Activated T-helper 1 cell treated with anti-CD3 and anti-CD28 coated beads, Interleukin-12 subunit alpha, Interleukin-12 subunit beta, Interleukin-2, Interleukin-4 antibody, amounts not matched to agents 30 ng/mL and 10 ng/mL and 1 ng/mL, durations not matched to agents 14 hours and 24 hours and 36 hours (primary cell): ENCODE results near the gene PRSS33. TPM values are rescaled to one million over a fixed set of nuclear protein-coding genes. Genes with fewer than 3 reads are reported as not detected.
A peak's percentile ranks its signal among the peaks of the same experiment; 100 is the strongest.

Source experiments
- DNase-seq: peaks from one replicate; pipeline ENCODE4 v3.0.0; 2021; ENCODE audit warnings: low spot score
- H3K27ac Mint-ChIP-seq: one replicate; pipeline ENCODE4 v1.8.0; 2021; ENCODE audit warnings: mild to moderate bottlenecking, mixed read lengths
- H3K27me3 Mint-ChIP-seq: one replicate; pipeline ENCODE4 v1.8.0; 2022; ENCODE audit warnings: mild to moderate bottlenecking, moderate library complexity, mixed read lengths; ENCODE audit not compliant: insufficient read depth
- H3K36me3 Mint-ChIP-seq: one replicate; pipeline ENCODE4 v1.8.0; 2021; ENCODE audit warnings: low read depth, mixed read lengths
- H3K4me1 Mint-ChIP-seq: one replicate; pipeline ENCODE4 v1.8.0; 2021; ENCODE audit warnings: low read depth, mixed read lengths
- H3K4me3 Mint-ChIP-seq: one replicate; pipeline ENCODE4 v1.8.0; 2021; ENCODE audit warnings: mild to moderate bottlenecking, moderate library complexity, mixed read lengths
- H3K9me3 Mint-ChIP-seq: one replicate; pipeline ENCODE4 v1.8.0; 2021; ENCODE audit warnings: mixed read lengths
- intact Hi-C: fragments of 100-400 bp; cut with micrococcal nuclease; formaldehyde crosslinking; loops from one replicate; pipeline ENCODE4 v1.15.1; 2024
- total RNA-seq: library from RNA; stranded (reverse); gene quantifications from 2 replicates; pipeline ENCODE4 v1.2.3, GENCODE V29; 2022

The PRSS33 gene, protein sequence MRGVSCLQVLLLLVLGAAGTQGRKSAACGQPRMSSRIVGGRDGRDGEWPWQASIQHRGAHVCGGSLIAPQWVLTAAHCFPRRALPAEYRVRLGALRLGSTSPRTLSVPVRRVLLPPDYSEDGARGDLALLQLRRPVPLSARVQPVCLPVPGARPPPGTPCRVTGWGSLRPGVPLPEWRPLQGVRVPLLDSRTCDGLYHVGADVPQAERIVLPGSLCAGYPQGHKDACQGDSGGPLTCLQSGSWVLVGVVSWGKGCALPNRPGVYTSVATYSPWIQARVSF
- total RNA-seq: 0.10 TPM in 1 of 2 replicates, not detected in the other

DNA sequence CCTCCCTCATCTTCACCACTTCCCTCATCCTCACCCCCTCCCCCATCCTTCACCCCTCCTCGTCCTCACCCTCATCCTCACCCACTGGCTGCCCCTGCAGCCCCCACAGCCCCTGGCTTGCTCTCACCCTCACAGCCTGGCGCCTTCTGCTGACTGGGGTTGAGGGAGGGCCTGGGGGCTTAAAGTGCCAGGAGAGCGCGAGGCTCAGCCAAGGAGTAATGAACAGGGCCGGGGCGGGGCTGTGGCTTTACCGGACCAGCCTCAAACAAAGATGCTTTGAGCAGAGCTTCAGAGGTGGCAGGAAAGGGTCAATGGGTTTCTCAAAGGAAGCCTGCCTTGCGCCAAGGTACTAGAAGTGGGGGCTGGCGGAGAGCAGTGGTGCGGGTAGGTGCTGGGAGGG, at the start of gene PRSS33:
Gene PRSS33 (minus strand): TSS at position 155 of the 400 bp plus-strand sequence. CDS start 1,013 bp downstream, outside the sequence.
- Mint-ChIP-seq H3K9me3 (no peaks in the 10 kb centered on the region), H3K27me3 (peaks cover 23% of the 10 kb centered on the region), H3K4me1 (no peaks in the 10 kb centered on the region), H3K4me3 (no peak within 1 kb of the TSS), H3K27ac (no peak within 1 kb of the TSS), H3K36me3 (no peaks in the 10 kb centered on the region)
- intact Hi-C loops: no loop called here
- no peak for DNase-seq

DNA sequence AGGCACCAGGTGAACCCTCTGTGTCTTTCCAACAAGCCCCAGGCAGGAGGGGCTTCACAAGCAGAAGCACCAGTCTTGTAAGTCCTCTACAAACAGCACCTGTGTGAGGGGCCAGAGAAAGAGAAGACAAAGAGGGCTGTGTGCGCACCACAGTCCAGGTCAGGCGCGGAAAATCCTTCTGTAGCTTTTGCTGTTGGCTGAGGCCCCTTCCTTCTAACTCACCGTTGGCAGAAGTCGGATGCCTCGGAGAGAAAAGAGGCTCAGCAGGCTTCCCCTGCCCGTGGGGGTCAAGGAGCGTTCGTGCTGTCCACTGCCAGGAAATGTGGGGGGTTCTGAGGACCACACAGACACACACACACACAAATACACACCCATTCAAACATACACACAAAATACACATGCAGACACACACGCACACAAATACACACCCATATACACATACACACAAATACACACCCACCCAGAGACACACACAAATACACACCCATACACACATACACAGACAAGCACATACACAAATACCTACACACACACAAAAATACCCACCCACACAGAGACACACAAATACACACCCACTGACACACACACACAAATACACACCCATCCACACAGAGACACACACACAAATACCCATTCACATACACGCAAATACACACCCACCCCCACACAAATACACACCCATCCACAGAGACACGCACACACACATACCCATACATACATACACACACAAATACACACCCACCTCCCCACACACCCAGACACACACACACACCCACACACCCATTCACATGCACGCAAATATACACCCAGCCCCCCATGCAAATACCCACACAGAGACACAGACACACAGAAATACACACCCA, 49.5 kb upstream of the PRSS33 start:
- intact Hi-C loops: no loop called here
- peaks cover 5% of the 10 kb centered on the region for H3K4me1 Mint-ChIP-seq
- no peaks in the 10 kb centered on the region for H3K36me3 Mint-ChIP-seq
- H3K27me3 Mint-ChIP-seq: peaks cover 6% of the 10 kb centered on the region
- H3K9me3 Mint-ChIP-seq: no peaks in the 10 kb centered on the region
- peak overlapping the region; percentile 5 for H3K27ac Mint-ChIP-seq
- no peak overlapping the region for H3K4me3 Mint-ChIP-seq
- DNase-seq: no peak

GRCh38 chr16:2835638-2836493, 48.5 kb upstream of the PRSS33 start:
- H3K9me3 Mint-ChIP-seq: no peaks in the 10 kb centered on the region
- no peaks in the 10 kb centered on the region for H3K36me3 Mint-ChIP-seq
- no peak overlapping the region for H3K27ac Mint-ChIP-seq
- DNase-seq: no peak
- H3K27me3 Mint-ChIP-seq: peaks cover 6% of the 10 kb centered on the region
- intact Hi-C loops: no loop called here
- peaks cover 8% of the 10 kb centered on the region for H3K4me1 Mint-ChIP-seq
- H3K4me3 Mint-ChIP-seq: no peak overlapping the region

DNA sequence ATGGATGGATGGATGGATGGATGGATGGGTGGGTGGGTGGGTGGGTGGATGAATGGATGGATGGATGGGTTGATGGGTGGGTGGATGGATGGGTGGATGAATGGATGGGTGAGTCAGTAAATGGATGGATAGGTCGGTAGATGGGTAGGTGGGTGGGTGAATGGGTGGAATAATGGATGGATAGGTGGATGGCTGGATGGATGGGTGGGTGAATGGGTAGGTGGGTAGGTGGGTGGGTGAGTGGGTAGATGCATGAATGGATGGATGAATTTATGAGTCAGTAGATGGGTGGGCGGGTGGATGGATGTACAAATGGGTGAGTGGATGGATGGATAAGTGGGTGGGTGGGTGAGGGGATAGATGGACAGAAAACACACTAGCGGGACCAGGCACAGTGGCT, 47.6 kb upstream of the PRSS33 start:
- H3K4me3 Mint-ChIP-seq: no peak overlapping the region
- H3K4me1 Mint-ChIP-seq: peaks cover 12% of the 10 kb centered on the region
- DNase-seq: no peak
- no peak overlapping the region for H3K27ac Mint-ChIP-seq
- H3K36me3 Mint-ChIP-seq: no peaks in the 10 kb centered on the region
- H3K27me3 Mint-ChIP-seq: peaks cover 6% of the 10 kb centered on the region
- intact Hi-C loops: no loop called here
- no peaks in the 10 kb centered on the region for H3K9me3 Mint-ChIP-seq

- H3K4me3 Mint-ChIP-seq: no peak overlapping the region
- no peaks in the 10 kb centered on the region for H3K36me3 Mint-ChIP-seq
Measured at GRCh38 chr16:2833776-2834175, 46.4 kb upstream of the PRSS33 start.

GRCh38 chr16:2831203-2831602, 43.8 kb upstream of the PRSS33 start:
- Mint-ChIP-seq H3K27ac (no peak overlapping the region), H3K4me3 (peak overlapping the region; percentile 53), H3K9me3 (no peaks in the 10 kb centered on the region), H3K27me3 (peaks cover 5% of the 10 kb centered on the region), H3K4me1 (peaks cover 7% of the 10 kb centered on the region), H3K36me3 (no peaks in the 10 kb centered on the region)
- no peak for DNase-seq
- intact Hi-C loops: no loop called here

More at GRCh38 chr16:2833776-2834175, 46.4 kb upstream of the PRSS33 start:
- intact Hi-C loops: no loop called here
- Mint-ChIP-seq H3K27ac (no peak overlapping the region), H3K9me3 (no peaks in the 10 kb centered on the region), H3K4me1 (peaks cover 7% of the 10 kb centered on the region), H3K27me3 (peaks cover 7% of the 10 kb centered on the region)
- DNase-seq: no peak

GRCh38 chr16:2830355-2830695, 43.0 kb upstream of the PRSS33 start:
- H3K4me3 Mint-ChIP-seq: peak overlapping the region; percentile 49
- intact Hi-C loops: no loop called here
- H3K27ac Mint-ChIP-seq: peak overlapping the region; percentile 44

GRCh38 chr16:2829501-2830354, 42.4 kb upstream of the PRSS33 start, which contains the start of gene ZG16B:
Gene ZG16B, plus strand, starts transcription at chr16:2830303. Its CDS starts 139 bp downstream, at chr16:2830442.
- peaks cover 5% of the 10 kb centered on the region for H3K27me3 Mint-ChIP-seq
- no peaks in the 10 kb centered on the region for H3K9me3 Mint-ChIP-seq
- H3K4me3 Mint-ChIP-seq: peak within 1 kb of the TSS; percentile 53
- H3K27ac Mint-ChIP-seq: peak within 1 kb of the TSS; percentile 44
- H3K36me3 Mint-ChIP-seq: no peaks in the 10 kb centered on the region
- no peak for DNase-seq
- intact Hi-C loops: no loop called here
- H3K4me1 Mint-ChIP-seq: peaks cover 7% of the 10 kb centered on the region

More at GRCh38 chr16:2830355-2830695, 43.0 kb upstream of the PRSS33 start:
- H3K27me3 Mint-ChIP-seq: peaks cover 5% of the 10 kb centered on the region
- H3K4me1 Mint-ChIP-seq: peaks cover 7% of the 10 kb centered on the region
- DNase-seq: no peak
- H3K9me3 Mint-ChIP-seq: no peaks in the 10 kb centered on the region
- no peaks in the 10 kb centered on the region for H3K36me3 Mint-ChIP-seq

- intact Hi-C loops: no loop called here
- no peak for DNase-seq
- no peak overlapping the region for H3K4me3 Mint-ChIP-seq
- H3K36me3 Mint-ChIP-seq: no peaks in the 10 kb centered on the region
- H3K27me3 Mint-ChIP-seq: peaks cover 5% of the 10 kb centered on the region
- no peak overlapping the region for H3K27ac Mint-ChIP-seq
- peaks cover 7% of the 10 kb centered on the region for H3K4me1 Mint-ChIP-seq
- no peaks in the 10 kb centered on the region for H3K9me3 Mint-ChIP-seq
Measured at GRCh38 chr16:2828876-2829430, 41.6 kb upstream of the PRSS33 start.

- no peak overlapping the region for H3K4me3 Mint-ChIP-seq
- H3K4me1 Mint-ChIP-seq: peaks cover 7% of the 10 kb centered on the region
- H3K9me3 Mint-ChIP-seq: no peaks in the 10 kb centered on the region
- intact Hi-C loops: no loop called here
- H3K27ac Mint-ChIP-seq: no peak overlapping the region
- H3K27me3 Mint-ChIP-seq: peaks cover 5% of the 10 kb centered on the region
- no peaks in the 10 kb centered on the region for H3K36me3 Mint-ChIP-seq
- no peak for DNase-seq
Measured at GRCh38 chr16:2828521-2828840, 41.1 kb upstream of the PRSS33 start.

- intact Hi-C loops: no loop called here
- Mint-ChIP-seq H3K4me3 (no peak overlapping the region), H3K36me3 (no peaks in the 10 kb centered on the region), H3K9me3 (no peaks in the 10 kb centered on the region), H3K27me3 (peaks cover 5% of the 10 kb centered on the region), H3K4me1 (peaks cover 7% of the 10 kb centered on the region), H3K27ac (no peak overlapping the region)
- DNase-seq: no peak
Measured at GRCh38 chr16:2827831-2828520, 40.6 kb upstream of the PRSS33 start.
